NT2/D1 (cell line): ENCODE results near the gene PLA2R1.

Experiments used
- YY1 ChIP-seq: IDR thresholded peaks from 2 replicates; pipeline ENCODE4 v1.6.1; 2011; ENCODE audit not compliant: insufficient read length, insufficient read depth
- ZNF274 ChIP-seq: IDR thresholded peaks from 2 replicates; pipeline ENCODE4 v1.6.1; 2011; ENCODE audit warnings: mild to moderate bottlenecking, low read depth, low read length

DNA sequence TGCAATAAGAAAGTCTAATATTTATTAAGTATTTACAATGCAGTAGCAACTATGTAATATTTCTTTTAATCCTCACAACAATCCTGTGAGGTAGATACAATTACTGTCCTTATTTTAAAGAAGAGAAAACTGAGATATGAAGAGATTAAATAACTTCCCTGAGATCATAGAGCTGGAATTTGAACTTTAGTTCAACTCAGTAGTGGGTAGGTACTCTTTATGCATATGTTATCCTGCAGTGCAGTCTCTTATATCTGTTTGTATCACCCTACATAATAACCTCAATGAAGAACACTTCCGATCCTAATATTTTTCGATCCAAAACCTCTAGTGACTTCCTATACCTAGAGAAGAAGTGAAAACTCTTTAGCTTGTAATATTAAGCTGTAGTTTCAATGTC lies 64.2 kb downstream of the PLA2R1 start:
- TF ChIP-seq ZNF274 (no peak), YY1 (no peak)
